Ovary (tissue), 3 donors: ENCODE data around the gene POLD1.

Experiments
- CTCF ChIP-seq, 3 donors: fragments of 450-650 bp in 2 of 3; fragments of 200-600 bp in 1 of 3; IDR thresholded peaks; one replicate each; pipeline versions ENCODE4 v1.5.1 to v1.8.0; 2016 to 2022; ENCODE audit warnings: antibody characterized with exemption in 3 of 3, mild to moderate bottlenecking in 1 of 3
- EP300 ChIP-seq: sonication (generic); formaldehyde crosslinking; IDR thresholded peaks from one replicate; pipeline ENCODE4 v1.6.1; 2017; ENCODE audit warnings: antibody characterized with exemption
- POLR2A ChIP-seq: fragments of 450-650 bp; IDR thresholded peaks from one replicate; pipeline ENCODE4 v1.6.1; 2017; ENCODE audit warnings: antibody characterized with exemption, mild to moderate bottlenecking, moderate library complexity
- donor health status: DM: no; HTN: no; CAD: no.

- TF ChIP-seq CTCF (IDR thresholded peaks at IDR 0.05) (no peak), EP300 (no peak), POLR2A (no peak)
Observed at GRCh38 chr19:50387176-50387867, 3.2 kb downstream of the POLD1 start.
